ENCODE measurements around the gene YTHDF2.
A peak's percentile ranks its signal among the peaks of the same experiment; 100 is the strongest.

YTHDF2 gene

DNA sequence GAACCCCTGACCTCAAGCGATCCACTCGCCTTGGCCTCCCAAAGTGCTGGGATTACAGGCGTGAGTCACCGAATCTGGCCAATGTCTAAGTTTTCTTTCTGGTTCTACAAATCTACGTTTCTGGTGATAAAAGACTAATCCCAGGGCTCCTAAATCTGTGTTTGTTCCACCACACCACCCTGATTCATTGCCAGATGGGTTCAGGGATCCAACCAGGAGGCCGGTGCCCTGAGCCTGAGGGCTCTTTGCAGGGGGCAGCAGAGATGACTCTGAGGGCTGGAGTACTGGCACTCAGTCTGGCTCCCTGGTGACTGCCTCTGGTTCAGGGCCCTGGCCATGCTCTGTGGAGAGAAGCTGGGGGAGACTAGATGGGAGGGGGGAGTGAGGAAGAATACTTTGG is 64.7 kb downstream of the YTHDF2 start:
- no peak for ATAC-seq

DNA sequence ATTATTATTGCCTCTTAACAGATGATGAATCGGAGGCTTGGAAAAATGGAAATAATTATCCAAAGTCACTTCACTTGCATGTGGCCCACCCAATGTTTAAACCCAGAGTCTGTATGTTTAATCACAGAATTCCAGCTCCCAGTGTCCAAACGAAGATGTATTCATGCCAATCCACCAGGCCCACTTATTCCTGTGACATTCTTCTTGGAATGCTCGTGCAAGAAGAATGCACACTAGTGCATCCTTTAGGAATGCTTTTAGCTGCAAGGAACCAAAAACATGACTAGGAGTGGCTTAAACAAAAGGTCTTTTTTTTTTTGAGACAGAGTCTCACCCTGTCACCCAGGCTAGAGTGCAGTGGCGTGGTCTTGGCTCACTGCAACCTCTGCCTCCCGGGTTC is 66.3 kb downstream of the YTHDF2 start:
- ATAC-seq (no peak), DNase-seq (no peak)

More for the DNA sequence above, 64.7 kb downstream of the YTHDF2 start:
- no peak for DNase-seq

DNA sequence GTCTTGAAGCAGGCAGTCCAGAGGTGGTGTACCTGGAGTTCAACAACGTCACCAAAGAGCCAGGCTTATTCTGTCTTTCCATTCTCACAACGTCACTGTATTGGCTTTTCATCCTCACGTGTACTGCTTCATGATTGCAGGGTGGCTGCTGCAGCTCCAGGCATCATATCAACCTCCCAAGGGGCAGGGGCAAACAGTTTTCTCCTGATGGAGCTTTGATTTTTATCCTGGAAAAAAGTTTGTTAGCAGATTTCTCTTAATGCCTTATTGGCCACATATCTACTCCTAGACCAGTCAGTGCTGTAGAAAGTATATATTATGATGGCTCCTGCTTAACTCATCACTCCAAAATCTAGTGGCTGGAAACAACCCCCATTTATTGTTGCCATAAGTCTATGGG is 66.9 kb downstream of the YTHDF2 start:
- no peak for ATAC-seq
- DNase-seq: no peak

DNA sequence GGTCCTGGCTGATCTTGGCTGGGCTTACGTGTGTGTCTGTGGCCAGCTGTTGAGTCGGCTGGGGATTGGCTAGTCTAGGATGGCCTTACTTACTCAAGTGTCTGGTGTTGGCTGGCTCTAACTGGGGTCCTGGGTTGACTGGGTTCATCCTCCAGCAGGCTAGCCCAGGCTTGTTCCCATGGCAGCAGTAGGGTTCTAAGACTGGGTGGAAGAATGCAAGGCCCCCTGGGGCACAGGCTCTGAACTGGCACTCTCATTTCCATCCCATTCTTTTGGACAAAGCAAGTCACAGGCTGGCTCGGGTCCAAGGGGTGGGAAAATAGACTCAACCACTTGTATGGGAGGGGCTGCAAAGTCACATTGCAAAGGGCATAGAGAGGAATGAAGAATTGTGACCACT is 67.3 kb downstream of the YTHDF2 start:
- no peak for ATAC-seq

DNA sequence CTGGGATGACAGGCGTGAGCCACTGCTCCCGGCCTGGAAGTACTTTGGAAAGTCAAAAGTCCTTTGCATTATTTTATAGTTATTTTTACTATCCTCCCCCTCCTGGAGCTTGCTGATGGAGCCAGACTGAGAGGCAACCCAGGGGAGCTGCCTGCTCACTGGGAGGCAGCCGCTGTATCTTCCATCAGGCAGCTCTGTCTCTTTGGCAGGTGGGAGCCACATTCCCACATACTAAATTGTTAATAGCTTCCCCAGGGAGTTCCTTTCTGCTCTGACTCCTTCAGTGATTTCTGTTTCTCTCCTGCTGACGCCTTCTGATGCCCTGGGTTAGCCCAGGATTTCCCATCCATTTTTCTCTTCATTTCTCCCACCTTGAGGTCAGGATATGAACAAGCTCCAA is 70.3 kb downstream of the YTHDF2 start:
- ATAC-seq (no peak), DNase-seq (no peak)

More for the DNA sequence above, 67.3 kb downstream of the YTHDF2 start:
- DNase-seq: no peak

DNA sequence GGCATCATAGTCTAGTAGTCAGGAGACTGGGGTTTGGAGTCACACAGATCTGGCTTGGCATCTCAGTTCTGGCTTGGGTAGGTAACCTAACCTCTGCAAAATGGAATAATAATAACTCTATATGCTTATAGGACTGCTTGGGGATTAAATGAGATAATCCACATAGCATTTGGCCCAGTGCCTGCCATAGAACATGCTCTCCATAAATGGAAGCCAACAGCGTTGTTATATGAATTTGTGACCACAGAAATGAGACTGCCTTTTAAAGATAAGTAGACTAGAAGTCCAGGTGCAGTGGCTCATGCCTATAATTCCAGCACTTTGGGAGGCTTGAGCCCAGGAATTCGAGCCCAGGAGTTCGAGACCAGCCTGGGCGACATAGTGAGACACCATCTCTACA is 71.2 kb downstream of the YTHDF2 start:
- ATAC-seq (no peak), DNase-seq (no peak)

DNA sequence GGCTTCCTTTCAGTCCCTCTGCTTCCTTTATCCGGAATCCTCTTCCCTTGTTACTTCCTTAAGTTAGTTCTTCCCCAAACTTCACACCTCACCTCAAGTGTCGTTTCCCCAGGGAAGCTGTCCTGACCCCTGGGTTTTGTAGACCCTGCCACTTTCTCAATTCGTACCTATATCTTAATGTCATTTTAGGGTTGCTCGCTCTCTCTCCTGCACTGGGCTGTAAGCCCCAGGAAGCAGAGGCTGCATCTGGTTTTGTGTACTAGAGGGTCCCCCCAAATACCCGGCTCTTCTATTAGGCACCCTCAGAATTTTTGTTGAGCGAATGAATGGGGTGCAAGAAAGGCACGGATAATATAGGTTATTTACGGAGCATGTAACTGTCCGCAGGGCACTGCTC is 74.6 kb downstream of the YTHDF2 start:
- ATAC-seq: no peak

DNA sequence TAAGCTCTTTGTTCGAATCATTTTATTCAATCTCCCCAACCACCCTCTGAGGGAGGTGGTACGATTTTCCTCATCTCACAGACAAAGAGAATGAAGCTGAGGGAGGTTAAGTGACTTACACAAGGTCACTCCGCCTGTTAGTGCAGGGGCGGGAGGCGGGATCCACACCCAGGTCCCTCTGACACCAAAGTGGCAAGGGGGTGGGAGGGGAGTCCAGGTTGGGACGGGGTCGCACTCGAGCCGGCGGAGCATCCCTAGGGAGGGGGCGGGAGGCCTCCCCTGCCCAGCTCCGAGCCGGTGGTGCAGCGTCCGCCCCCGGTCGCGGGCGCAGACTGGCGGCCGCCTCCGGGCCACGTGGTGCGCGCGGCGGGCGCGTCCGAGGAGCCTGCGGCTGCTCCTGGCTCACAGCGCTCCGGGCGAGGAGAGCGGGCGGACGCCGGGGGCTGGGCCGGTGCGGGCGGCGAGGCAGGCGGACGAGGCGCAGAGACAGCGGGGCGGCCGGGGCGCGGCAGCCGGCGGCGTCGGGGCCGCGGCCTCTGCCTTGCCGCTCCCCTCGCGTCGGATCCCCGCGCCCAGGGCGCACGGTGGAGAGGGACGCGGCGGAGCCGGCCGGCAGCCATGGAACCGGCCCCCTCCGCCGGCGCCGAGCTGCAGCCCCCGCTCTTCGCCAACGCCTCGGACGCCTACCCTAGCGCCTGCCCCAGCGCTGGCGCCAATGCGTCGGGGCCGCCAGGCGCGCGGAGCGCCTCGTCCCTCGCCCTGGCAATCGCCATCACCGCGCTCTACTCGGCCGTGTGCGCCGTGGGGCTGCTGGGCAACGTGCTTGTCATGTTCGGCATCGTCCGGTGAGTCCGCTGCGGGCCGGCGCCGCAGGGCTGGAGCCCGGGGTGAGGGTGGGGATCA is 75.3 kb downstream of the YTHDF2 start, which contains the start of gene OPRD1:
Gene OPRD1 (plus strand): TSS at position 405 of the 903 bp plus-strand sequence. CDS start 214 bp downstream, at position 619.
- DNase-seq: peak; percentile 12
- ATAC-seq: peak; percentile 24

More for the DNA sequence above, 74.6 kb downstream of the YTHDF2 start:
- no peak for DNase-seq

DNA sequence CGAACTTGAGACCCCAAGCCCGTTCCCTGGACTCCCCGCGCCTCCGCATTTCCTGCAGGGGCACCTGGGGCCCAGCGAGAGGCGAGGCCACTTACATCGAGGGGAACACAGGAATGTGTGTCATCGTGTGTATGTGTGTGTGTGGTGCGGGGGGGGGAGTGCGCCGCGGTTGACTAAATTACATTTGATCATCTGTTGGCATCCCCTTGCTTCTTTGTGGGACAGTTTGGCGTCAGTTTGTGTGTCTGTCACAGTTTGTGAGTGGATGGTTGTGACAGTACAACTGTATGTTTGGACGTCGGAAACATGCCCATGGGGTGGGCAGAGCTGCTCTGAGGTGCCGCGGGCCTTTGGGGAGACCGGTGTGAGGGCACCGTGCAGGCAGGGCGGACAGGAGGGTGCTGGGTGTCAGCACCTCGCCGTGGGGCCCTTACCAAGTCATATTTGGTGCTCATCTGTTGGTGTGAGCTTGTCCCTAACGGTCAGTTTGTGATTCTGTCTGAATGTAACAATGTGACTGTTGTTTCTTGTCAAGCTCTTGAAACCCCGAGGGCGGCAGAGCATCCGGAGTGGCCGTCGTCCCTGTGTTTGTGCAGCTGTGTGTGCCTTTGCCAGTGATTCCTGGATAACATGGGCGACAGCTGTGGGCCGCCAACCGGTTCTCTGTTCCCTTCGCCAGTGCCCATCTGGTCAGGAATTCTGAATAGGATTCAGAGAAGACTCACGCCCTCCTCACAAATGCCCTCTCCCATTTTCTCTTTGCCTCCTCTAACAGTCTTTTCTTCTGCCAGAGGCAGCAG is 76.1 kb downstream of the YTHDF2 start:
- DNase-seq: no peak
- ATAC-seq: no peak

DNA sequence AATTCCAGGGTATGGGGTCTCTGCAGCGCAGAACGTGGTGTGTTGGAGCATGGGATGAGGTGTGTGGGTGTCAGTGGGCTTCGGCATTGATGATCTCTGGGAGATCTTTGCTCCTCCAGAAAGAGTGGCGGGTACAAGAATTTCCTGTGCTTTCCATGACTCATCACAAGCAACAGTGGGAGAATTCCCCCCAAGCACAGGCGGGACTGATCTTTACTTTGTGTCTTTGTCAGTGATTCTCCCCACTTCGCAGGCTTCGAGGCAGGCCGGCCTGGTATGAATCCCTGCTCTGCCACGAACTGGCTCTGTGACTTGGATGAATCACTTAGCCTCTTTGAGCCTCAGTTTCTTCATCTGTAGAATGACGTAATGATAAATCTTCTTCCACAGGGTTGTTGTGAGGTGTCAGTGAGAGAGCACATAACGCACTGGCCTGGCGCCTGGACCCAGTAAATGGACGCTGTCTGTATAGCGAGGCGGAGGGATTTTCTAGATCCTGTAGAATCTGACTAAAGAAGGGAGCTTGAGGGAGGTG is 77.3 kb downstream of the YTHDF2 start:
- DNase-seq (no peak), ATAC-seq (no peak)

DNA sequence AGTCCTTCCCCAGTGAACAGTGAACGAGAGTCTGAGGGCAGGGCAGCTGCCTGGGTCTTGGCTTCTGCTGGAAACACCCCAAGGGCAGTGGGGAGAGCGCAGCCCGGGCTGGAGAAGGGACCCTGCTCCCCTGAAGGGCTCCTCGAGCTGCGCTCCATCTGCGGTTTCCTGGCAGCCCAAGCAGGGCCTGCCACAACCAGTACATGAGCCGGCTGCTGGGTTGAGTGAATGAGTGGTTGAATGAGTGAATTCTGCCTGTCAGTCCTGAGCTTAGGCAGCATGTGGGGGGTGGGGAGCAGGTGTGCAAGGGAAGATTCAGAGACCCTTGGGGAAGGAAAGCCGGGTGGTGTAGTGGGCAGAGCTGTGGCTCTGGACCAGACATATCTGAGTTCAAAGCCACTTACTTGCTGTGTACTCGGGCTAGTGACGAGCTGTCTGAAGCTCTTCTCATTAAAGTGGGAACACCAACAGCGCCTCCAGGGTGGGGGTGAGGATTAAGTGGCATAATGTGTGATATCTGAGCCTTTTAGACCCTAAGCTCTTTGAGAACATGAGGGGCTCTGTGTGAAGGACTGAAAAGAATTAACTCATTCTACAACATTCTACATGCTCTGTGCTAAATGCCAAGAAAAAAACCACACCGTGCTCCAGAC is 78.9 kb downstream of the YTHDF2 start:
- DNase-seq (no peak), ATAC-seq (no peak)

DNA sequence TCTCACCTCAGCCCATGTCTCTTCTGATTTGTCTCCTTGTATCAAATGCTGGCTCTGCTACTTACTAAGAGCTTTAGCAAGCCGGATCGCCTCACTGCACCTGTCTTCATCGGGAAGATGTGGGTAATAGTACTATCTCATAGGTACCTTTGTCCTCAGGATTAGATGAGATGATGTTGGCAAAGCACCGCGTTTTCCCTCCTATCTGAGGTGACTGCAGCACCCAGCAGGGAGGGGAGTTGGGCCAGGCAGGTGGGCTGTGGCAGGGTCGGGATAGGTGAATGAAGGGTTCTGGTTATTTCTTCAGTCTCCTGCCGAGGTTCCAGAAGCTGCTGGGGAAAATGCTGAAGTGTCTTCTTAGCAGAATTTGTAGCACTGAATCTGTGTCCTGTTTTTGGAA is 80.4 kb downstream of the YTHDF2 start:
- no peak for DNase-seq
- no peak for ATAC-seq

DNA sequence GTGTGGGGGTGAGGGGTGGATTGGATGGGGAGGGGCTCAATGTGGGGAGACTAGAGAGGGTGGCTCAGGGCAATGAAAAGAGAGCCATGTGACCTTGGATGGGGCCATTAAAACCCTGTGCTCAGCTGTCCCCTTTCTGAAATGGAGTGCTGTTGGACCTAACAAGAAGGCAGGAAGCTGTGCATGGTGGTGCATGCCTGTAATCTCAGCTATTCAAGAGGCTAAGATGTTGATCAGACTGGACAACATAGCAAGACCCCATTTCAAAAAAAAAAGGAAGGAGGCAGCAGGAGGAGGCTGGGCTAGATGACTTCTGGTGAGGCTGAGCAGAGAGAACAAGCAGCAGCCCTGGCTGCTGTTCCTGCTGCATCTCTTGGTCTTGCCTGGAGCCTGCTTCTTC is 82.3 kb downstream of the YTHDF2 start:
- no peak for DNase-seq

More for the DNA sequence above, 82.3 kb downstream of the YTHDF2 start:
- ATAC-seq: no peak
